Body of pancreas (tissue), 4 donors: ENCODE measurements around the gene RTBDN. TPM values are rescaled to one million over a fixed set of nuclear protein-coding genes. Genes with fewer than 3 reads are reported as not detected.

Experiments
- ATAC-seq: fragments of 150-250 bp; one replicate; pipeline ENCODE4 v1.9.1; 2016
- DNase-seq, 4 donors: peaks; one replicate each; pipeline ENCODE4 v3.0.0-alpha.2; 2019
- H3K27ac ChIP-seq, 4 donors: fragments of 200-600 bp; sonication (generic); 1 replicate in 3 of 4; 2 replicates in 1 of 4; pipeline versions ENCODE4 v1.5.1 to v1.6.1; 2016 to 2019; ENCODE audit warnings: mild to moderate bottlenecking in 1 of 4, mixed read lengths in 1 of 4, moderate library complexity in 1 of 4
- H3K27me3 ChIP-seq, 2 donors: fragments of 200-600 bp; sonication (generic); one replicate each; pipeline ENCODE4 v1.6.0; 2016; ENCODE audit warnings: mild to moderate bottlenecking in 1 of 2
- H3K36me3 ChIP-seq, 2 donors: fragments of 200-600 bp; sonication (generic); replicated peaks in 1 of 2; 2 replicates each; pipeline ENCODE4 v1.5.1; 2016; ENCODE audit warnings: low read depth in 2 of 2; ENCODE audit not compliant: insufficient read depth in 1 of 2
- H3K4me1 ChIP-seq: fragments of 200-600 bp; sonication (generic); one replicate; pipeline ENCODE4 v1.6.0; 2016
- H3K4me3 ChIP-seq, 2 donors: fragments of 200-600 bp; sonication (generic); 1 replicate in 1 of 2; 2 replicates in 1 of 2; pipeline ENCODE4 v1.5.1; 2016 to 2019
- H3K9me3 ChIP-seq, 3 donors: fragments of 200-600 bp; sonication (generic); 1 replicate in 2 of 3; 2 replicates in 1 of 3; pipeline ENCODE4 v1.5.1; 2016
- POLR2A ChIP-seq, 3 donors: fragments of 450-650 bp; IDR thresholded peaks; one replicate each; pipeline ENCODE4 v1.6.1; 2016; ENCODE audit warnings: antibody characterized with exemption in 3 of 3, mild to moderate bottlenecking in 2 of 3
- whole genome bisulfite sequencing, 2 donors: methylation state at CpG; one replicate each; pipeline ENCODE4 v1.1.5; 2017; 5-methylcytosine and 5-hydroxymethylcytosine counted together
- intact Hi-C: fragments of 100-400 bp; cut with DNase I; formaldehyde crosslinking; loops from one replicate; pipeline ENCODE4 v1.15.1; 2023
- total RNA-seq, 2 donors: library from RNA; depleted of rRNA; stranded (reverse); fragments of >200 nt; gene quantifications; one replicate each; pipeline ENCODE4 v1.1.0, GENCODE V29; 2016
- TF ChIP-seq, protein P1 (sequence below), 7 experiments: fragments of 450-650 bp in 4 of 7; fragments of 200-600 bp in 3 of 7; sonication (generic) in 3 of 7; IDR thresholded peaks; one replicate each; pipeline ENCODE4 v1.5.1; 2016 to 2019; ENCODE audit warnings: antibody characterized with exemption in 7 of 7

The RTBDN gene
- total RNA-seq, 2 donors from 2014 or later = 0.52 TPM; not detected in 1

DNA sequence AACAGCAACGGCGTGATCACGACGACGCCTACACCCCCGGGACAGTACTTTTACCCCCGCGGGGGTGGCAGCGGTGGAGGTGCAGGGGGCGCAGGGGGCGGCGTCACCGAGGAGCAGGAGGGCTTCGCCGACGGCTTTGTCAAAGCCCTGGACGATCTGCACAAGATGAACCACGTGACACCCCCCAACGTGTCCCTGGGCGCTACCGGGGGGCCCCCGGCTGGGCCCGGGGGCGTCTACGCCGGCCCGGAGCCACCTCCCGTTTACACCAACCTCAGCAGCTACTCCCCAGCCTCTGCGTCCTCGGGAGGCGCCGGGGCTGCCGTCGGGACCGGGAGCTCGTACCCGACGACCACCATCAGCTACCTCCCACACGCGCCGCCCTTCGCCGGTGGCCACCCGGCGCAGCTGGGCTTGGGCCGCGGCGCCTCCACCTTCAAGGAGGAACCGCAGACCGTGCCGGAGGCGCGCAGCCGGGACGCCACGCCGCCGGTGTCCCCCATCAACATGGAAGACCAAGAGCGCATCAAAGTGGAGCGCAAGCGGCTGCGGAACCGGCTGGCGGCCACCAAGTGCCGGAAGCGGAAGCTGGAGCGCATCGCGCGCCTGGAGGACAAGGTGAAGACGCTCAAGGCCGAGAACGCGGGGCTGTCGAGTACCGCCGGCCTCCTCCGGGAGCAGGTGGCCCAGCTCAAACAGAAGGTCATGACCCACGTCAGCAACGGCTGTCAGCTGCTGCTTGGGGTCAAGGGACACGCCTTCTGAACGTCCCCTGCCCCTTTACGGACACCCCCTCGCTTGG, 42.1 kb downstream of the RTBDN start:
- peaks cover 58% of the 10 kb centered on the region for H3K4me1 ChIP-seq
- no peak for ATAC-seq
- TF ChIP-seq POLR2A (IDR thresholded peaks at IDR 0.05) = peak; percentile 29 to 59 (median 56)
- TF ChIP-seq, protein P1, sequence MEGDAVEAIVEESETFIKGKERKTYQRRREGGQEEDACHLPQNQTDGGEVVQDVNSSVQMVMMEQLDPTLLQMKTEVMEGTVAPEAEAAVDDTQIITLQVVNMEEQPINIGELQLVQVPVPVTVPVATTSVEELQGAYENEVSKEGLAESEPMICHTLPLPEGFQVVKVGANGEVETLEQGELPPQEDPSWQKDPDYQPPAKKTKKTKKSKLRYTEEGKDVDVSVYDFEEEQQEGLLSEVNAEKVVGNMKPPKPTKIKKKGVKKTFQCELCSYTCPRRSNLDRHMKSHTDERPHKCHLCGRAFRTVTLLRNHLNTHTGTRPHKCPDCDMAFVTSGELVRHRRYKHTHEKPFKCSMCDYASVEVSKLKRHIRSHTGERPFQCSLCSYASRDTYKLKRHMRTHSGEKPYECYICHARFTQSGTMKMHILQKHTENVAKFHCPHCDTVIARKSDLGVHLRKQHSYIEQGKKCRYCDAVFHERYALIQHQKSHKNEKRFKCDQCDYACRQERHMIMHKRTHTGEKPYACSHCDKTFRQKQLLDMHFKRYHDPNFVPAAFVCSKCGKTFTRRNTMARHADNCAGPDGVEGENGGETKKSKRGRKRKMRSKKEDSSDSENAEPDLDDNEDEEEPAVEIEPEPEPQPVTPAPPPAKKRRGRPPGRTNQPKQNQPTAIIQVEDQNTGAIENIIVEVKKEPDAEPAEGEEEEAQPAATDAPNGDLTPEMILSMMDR (IDR thresholded peaks at IDR 0.05) = peak in 1 of 7 experiments; percentile 1
- no peaks in the 10 kb centered on the region for H3K9me3 ChIP-seq
- peak overlapping the region; percentile 94 to 100 (median 98) for H3K27ac ChIP-seq
- WGBS, 2 donors = 0% methylated on average over 80 of the region's 84 CpGs; no CpG with 5 or more reads in 1 of the 2 donors
- peak; percentile 75 to 81 (median 78) for DNase-seq
- H3K4me3 ChIP-seq = peak overlapping the region; percentile 87 to 91
- H3K27me3 ChIP-seq = no peaks in the 10 kb centered on the region
- intact Hi-C loops = no loop called here
- H3K36me3 ChIP-seq = no peaks in the 10 kb centered on the region

DNA sequence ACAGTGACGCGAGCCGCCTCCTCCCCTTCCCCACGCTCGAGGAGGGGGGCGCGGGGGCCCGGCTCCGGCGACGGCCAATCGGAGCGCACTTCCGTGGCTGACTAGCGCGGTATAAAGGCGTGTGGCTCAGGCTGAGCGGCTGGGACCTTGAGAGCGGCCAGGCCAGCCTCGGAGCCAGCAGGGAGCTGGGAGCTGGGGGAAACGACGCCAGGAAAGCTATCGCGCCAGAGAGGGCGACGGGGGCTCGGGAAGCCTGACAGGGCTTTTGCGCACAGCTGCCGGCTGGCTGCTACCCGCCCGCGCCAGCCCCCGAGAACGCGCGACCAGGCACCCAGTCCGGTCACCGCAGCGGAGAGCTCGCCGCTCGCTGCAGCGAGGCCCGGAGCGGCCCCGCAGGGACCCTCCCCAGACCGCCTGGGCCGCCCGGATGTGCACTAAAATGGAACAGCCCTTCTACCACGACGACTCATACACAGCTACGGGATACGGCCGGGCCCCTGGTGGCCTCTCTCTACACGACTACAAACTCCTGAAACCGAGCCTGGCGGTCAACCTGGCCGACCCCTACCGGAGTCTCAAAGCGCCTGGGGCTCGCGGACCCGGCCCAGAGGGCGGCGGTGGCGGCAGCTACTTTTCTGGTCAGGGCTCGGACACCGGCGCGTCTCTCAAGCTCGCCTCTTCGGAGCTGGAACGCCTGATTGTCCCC, 42.9 kb downstream of the RTBDN start, which contains the start of gene JUNB:
Gene JUNB, plus strand, starts transcription at position 142 of the 706 bp plus-strand sequence. Its CDS starts 286 bp downstream, at position 428.
- peak; percentile 98 to 99 (median 98) for DNase-seq
- H3K4me3 ChIP-seq = peak within 1 kb of the TSS; percentile 87 to 91
- peak within 1 kb of the TSS; percentile 94 to 100 (median 98) for H3K27ac ChIP-seq
- H3K9me3 ChIP-seq = no peaks in the 10 kb centered on the region
- H3K4me1 ChIP-seq = peaks cover 63% of the 10 kb centered on the region
- WGBS, 2 donors = 0 to 1% methylated on average over 3 to 71 of the region's 73 CpGs
- H3K27me3 ChIP-seq = no peaks in the 10 kb centered on the region
- peak; percentile 54 for ATAC-seq
- no peaks in the 10 kb centered on the region for H3K36me3 ChIP-seq
- intact Hi-C loops = no loop called here
- TF ChIP-seq POLR2A (IDR thresholded peaks at IDR 0.05) = peak; percentile 100
- TF ChIP-seq, protein P1 (IDR thresholded peaks at IDR 0.05) = peak in 3 of 7 experiments; percentile 9 to 25 (median 18)

DNA sequence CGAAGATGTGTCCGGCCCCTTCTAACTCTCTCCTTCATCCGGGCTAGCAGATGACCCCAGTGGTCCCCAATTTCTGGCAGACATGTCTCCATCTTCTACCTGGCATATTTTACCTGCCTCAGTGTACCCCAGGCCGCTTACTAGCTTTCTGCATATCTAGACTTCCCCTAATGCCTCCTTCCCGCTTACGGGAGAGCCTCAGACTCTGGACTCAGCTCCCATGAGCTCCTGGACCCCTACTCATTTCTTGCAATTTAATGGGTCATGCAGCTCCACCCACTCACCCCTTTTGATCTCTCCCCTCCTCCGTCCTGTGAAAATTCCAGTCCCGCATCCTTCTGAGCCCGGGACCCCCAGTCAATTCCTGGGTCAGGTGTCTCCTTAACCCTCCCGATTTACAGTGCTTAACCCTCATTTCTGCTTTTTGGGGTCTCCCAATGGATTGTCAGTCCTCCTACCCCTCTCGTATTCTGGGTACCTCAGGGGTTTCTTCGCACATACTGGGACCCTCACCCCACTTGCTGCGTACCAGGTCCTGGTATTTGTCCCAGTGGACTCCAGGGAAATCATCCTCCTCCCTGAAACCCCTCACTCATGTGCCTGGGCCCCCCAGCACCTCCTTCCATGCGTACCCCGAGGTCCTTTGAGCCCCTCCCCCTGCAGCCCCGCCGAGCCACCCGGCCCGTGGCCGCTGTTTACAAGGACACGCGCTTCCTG, 43.6 kb downstream of the RTBDN start:
- ATAC-seq = no peak
- no peaks in the 10 kb centered on the region for H3K27me3 ChIP-seq
- TF ChIP-seq POLR2A (IDR thresholded peaks at IDR 0.05) = no peak
- TF ChIP-seq, protein P1 (IDR thresholded peaks at IDR 0.05) = no peak
- no peak for DNase-seq
- 1 to 2% methylated on average over 15 to 22 of the region's 22 CpGs for WGBS, 2 donors
- H3K9me3 ChIP-seq = no peaks in the 10 kb centered on the region
- peaks cover 64% of the 10 kb centered on the region for H3K4me1 ChIP-seq
- intact Hi-C loops = no loop called here
- no peak overlapping the region for H3K4me3 ChIP-seq
- peak overlapping the region; percentile 94 to 100 (median 98) for H3K27ac ChIP-seq
- H3K36me3 ChIP-seq = no peaks in the 10 kb centered on the region

DNA sequence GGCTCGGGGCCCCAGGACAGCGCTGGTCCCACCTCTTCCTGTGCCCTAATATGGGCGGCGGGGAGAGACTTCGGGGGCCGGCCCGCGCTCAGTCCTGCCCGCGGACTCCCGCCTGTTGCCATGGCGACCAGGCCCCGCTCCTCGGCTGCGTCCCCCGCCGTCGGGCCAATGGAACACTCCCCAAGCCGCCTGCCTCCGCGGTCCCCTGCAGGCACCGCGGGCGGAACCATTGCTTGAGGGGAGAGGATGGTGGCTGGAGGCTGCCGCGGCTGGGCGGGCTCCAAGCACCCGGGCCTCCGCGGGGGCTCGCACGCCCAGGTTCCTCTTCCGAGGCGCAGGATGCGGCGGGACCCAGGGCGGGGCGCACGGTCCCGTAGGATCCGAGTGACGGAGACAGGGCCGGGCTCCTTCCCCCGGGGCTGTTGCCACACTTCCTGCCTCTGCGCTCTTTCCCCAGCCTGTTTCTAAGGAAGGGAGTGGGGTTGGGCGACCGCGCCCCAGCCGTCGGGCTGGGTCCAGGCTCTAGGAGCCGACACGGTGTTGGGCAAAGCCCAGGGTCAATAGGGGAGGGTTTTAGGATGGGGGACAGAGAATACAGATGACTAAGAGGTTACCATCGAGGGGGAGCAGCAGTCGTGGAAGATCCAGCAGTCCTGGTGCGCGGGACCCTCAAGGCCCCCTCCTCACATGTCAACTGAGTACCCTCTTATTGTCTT, 44.3 kb downstream of the RTBDN start:
- H3K27ac ChIP-seq = peak overlapping the region; percentile 94 to 100 (median 98)
- H3K27me3 ChIP-seq = no peaks in the 10 kb centered on the region
- 0% methylated on average over 14 to 52 of the region's 56 CpGs for WGBS, 2 donors
- peak; percentile 95 to 98 (median 97) for DNase-seq
- TF ChIP-seq, protein P1 (IDR thresholded peaks at IDR 0.05) = no peak
- TF ChIP-seq POLR2A (IDR thresholded peaks at IDR 0.05) = peak; percentile 81 to 96 (median 86)
- no peak overlapping the region for H3K4me3 ChIP-seq
- peaks cover 71% of the 10 kb centered on the region for H3K4me1 ChIP-seq
- intact Hi-C loops = no loop called here
- no peaks in the 10 kb centered on the region for H3K36me3 ChIP-seq
- ATAC-seq = peak; percentile 49
- no peaks in the 10 kb centered on the region for H3K9me3 ChIP-seq
